Prostate gland (tissue), 2 donors: ENCODE data around the gene AGBL4.

Experiments used
- POLR2A ChIP-seq: fragments of 450-650 bp; IDR thresholded peaks from one replicate; pipeline ENCODE4 v1.6.1; 2016; ENCODE audit warnings: antibody characterized with exemption, mild to moderate bottlenecking
- POLR2AphosphoS5 ChIP-seq: sonication (generic); formaldehyde crosslinking; IDR thresholded peaks from one replicate; pipeline ENCODE4 v1.6.1; 2017; ENCODE audit warnings: antibody characterized with exemption
- TF ChIP-seq, protein P1 (sequence below), 4 experiments: fragments of 200-600 bp in 2 of 4; fragments of 450-650 bp in 2 of 4; sonication (generic) in 2 of 4; IDR thresholded peaks; 1 replicate in 3 of 4; 2 replicates in 1 of 4; pipeline ENCODE4 v1.5.1; 2016 to 2019; ENCODE audit warnings: antibody characterized with exemption in 4 of 4, mild to moderate bottlenecking in 2 of 4, moderate library complexity in 2 of 4

DNA sequence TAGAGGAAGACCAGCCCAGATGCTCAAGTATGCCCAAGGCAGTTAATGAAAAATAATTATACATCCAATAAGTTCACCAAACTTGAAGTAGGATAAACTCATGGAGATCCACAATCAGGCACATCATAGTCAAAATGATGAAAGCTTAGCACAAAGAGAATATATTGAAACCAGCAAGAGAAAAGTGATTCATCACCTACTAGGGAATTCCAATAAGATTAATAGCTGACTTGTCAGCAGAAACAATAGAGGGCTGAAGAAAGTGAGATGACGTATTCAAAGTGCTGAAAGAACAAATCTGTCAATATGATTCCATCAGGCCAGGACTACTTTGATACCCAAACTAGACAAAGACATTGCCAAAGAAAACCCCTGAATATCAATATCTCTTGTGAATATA lies 995.4 kb downstream of the AGBL4 start:
- TF ChIP-seq POLR2AphosphoS5 (no peak), POLR2A (no peak)
- TF ChIP-seq, protein P1, sequence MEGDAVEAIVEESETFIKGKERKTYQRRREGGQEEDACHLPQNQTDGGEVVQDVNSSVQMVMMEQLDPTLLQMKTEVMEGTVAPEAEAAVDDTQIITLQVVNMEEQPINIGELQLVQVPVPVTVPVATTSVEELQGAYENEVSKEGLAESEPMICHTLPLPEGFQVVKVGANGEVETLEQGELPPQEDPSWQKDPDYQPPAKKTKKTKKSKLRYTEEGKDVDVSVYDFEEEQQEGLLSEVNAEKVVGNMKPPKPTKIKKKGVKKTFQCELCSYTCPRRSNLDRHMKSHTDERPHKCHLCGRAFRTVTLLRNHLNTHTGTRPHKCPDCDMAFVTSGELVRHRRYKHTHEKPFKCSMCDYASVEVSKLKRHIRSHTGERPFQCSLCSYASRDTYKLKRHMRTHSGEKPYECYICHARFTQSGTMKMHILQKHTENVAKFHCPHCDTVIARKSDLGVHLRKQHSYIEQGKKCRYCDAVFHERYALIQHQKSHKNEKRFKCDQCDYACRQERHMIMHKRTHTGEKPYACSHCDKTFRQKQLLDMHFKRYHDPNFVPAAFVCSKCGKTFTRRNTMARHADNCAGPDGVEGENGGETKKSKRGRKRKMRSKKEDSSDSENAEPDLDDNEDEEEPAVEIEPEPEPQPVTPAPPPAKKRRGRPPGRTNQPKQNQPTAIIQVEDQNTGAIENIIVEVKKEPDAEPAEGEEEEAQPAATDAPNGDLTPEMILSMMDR (IDR thresholded peaks at IDR 0.05), result no peak
